Measurements from ENCODE around the gene BOD1L1.
A peak's percentile ranks its signal among the peaks of the same experiment; 100 is the strongest.

Gene BOD1L1

DNA sequence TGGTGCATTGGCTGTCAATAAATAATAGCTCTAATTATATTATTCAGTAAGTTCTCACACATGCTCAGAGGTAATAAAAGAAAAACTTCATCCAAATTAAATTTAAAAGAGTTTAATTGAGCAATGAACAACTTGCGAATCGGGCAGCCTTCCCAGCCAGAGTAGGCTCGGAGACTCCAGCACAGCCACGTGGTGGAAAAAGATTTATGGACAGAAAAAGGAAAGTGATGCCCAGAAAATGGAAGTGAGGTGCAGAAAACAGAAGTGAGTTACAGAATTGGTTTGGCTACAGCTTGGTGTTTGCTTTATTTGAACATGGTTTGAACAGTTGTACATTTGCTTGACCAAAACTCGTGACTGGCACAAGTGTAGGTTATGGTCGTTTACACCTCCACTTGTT is 13.6 kb upstream of the BOD1L1 start:
- H3K4me3 ChIP-seq (ENCODE audit: low read length), result no peak overlapping the region
- no peak for TF ChIP-seq ZNF274 (IDR thresholded peaks at IDR 0.05; ENCODE audit: low read depth, low read length)

DNA sequence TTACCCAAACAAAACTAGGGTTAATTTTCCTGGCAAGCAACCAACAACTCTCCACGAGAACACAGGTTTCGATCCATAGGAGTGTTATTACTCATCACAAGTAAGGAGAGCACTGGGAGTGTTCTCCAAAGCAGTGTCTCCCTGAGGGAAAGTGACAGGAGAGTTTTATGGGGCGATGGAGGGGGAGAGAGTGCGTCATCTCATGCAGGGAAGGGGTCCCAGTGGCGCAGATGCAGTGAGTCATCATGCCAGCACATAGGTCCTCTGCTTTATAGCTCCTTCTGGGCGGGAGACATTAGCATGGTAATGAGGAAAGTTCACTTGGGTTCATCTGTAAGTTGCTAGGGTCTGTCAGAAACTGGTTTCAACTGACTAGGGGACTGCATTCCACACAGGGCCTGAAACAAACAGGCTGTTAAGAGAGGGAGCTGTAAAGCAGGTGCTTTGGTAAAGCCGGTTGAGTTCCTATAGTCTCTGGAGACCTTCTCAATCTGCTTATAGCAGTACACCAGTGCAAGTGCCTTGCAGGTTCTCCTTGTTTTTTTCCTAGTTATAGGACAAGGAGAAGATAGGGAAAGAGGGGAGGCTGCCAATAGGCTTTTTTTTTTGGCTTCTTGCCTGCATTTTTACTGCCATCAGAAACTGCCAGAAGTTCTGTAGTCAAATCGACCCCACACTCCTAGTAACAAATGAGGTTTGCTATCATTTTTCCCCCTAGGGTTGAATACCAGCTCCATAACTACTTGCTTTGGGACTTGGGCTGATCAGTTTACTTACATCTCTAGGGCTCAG is 12.8 kb upstream of the BOD1L1 start:
- H3K4me3 ChIP-seq (ENCODE audit: low read length), result no peak overlapping the region
- TF ChIP-seq ZNF274 (IDR thresholded peaks at IDR 0.05; ENCODE audit: low read depth, low read length), result no peak

DNA sequence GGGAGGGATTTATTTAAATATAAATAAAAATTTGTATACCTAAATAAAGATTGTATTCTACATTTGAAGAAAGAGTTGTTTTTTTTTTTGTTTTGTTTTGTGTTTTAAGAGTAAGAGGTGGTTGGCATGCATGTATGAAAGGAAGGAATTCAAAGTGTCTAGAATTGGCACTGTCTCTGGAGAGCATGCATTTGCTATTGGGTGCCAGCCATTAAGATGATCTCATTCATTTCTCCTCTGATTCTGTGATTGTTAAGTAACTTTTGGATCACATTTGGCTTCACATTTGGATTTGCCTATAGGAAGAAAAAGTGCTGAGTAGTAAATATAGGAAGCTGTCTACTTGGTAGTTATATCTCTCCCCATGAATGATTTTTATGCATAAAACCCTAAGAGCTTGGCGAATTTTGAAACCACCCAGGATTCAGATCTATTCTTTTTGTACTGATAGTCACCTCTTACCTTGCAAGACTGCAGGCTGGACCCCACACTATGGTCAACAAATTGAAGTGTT is 7.8 kb upstream of the BOD1L1 start:
- TF ChIP-seq ZNF274 (IDR thresholded peaks at IDR 0.05; ENCODE audit: low read depth, low read length), result no peak
- no peak overlapping the region for H3K4me3 ChIP-seq (ENCODE audit: low read length)

DNA sequence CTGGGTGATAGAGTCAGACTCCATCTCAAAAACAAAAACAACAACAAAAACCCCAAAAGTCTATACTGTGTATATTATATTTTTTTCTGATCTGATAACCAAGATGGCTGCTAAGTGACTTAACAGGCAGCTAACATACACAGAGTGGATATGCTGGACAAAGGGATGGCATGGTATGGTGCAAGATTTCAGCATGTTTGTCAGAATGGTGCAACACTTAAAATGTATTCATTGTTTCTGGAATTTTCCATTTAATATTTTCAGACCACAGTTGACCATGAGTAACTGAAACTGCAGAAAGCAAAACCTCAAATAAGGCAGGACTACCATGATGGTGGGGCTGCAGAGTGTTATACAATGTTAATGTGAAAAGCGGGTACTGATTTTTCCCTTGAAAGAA is 6.1 kb upstream of the BOD1L1 start:
- H3K4me3 ChIP-seq (ENCODE audit: low read length), result no peak overlapping the region
- no peak for TF ChIP-seq ZNF274 (IDR thresholded peaks at IDR 0.05; ENCODE audit: low read depth, low read length)

DNA sequence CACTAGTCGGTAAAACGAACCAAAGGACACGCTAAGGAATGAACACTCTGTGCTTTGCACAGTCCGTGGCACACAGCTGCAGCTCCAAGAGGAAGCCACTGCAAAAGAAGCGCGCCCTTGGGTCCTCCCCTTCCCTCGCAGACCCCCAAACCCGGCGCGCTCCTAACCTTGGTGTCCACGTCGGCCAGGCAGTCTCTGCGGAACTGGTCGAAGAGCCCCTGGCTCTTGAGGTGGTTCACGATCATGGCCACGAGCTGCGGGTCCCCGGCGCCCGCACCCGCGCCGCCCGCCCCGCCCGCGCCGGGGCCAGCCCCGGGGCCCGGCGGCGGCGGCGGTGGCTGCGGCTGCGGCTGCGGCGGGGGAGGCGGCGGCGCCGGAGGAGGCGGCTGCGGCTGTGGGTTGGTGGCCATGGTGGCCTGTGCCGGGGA is 333 bp downstream of the BOD1L1 start:
- TF ChIP-seq ZNF274 (IDR thresholded peaks at IDR 0.05; ENCODE audit: low read depth, low read length), result no peak
- H3K4me3 ChIP-seq (ENCODE audit: low read length), result peak overlapping the region; percentile 89

DNA sequence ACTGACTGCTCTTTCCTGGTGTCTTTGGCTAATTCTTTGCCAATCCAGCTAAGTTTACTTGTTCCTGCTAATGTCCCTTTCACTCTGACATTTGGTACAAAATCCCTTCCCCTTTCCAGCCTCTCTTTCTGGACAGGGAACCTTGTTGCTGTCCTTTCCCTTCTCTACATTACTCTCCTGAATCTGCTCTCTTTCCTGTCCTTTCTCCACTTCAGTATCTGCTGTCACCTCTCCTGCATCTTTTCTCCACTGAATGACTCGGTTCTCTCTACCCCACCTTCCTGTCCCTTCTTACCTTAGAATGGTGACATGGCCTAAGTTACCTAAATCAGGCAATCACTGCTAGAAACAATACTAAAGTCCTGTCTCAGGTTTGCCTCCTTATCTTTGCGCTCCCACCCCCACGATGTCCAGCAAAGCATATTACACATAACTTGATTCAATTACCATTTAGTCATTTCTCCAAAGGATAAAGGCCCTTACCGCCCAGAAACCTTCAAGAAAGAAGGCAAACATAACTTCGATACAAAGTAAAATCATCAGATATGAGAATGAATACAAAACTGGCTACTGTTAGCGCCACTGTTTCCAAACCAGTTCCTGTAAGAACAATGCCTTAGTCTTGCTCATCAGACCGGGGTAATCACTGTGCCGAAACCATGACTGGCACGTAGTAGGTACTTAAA is 890 bp downstream of the BOD1L1 start:
- no peak for TF ChIP-seq ZNF274 (IDR thresholded peaks at IDR 0.05; ENCODE audit: low read depth, low read length)
- peak overlapping the region; percentile 89 for H3K4me3 ChIP-seq (ENCODE audit: low read length)

DNA sequence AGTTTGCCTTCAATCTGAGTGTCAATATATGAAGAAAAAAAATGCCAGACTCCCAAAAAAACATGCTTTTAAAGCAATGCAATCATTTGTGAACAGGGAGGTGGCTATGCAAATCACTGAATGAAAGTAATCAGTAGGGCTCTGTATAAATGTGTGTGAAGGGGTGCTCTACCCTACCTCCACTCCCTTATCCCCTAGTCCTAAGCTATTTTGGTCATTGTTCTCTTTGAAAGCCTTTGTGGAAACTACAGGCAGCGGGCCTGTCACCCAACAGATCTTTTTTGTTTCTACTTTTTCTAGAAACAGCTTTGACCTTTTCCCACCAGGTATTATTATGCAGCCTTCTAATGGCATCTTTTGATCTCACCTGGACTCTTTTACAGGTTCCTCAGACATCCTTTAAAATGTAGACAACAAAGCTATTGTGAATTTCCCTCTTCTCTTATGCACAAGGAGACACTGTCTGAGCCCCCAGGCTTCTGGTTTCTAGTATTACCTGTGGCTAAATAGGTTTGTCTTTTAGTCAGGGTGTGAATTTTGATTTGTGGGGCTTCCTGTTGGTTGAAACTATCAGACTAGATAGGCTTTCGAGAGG is 9.2 kb downstream of the BOD1L1 start:
- TF ChIP-seq ZNF274 (IDR thresholded peaks at IDR 0.05; ENCODE audit: low read depth, low read length), result no peak
- H3K4me3 ChIP-seq (ENCODE audit: low read length), result no peak overlapping the region

DNA sequence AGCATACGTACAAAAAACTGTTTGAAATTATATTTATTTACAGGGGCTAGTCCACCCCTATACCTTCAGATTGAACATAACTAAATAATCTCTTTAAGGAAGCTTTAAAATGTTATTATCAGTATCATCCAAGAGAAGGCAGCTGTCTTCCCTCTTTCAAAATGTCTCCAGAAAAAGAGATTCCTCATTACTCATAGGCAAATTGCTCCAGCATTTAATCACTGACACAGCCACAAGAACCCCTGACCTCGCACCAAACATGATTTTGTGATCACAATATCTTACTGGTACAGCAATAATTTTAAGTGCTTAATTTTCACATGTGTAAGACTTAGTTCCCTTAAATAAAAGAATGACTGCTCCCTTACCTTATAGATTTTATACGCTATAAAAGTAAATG is 9.7 kb downstream of the BOD1L1 start:
- no peak for TF ChIP-seq ZNF274 (IDR thresholded peaks at IDR 0.05; ENCODE audit: low read depth, low read length)
- no peak overlapping the region for H3K4me3 ChIP-seq (ENCODE audit: low read length)

DNA sequence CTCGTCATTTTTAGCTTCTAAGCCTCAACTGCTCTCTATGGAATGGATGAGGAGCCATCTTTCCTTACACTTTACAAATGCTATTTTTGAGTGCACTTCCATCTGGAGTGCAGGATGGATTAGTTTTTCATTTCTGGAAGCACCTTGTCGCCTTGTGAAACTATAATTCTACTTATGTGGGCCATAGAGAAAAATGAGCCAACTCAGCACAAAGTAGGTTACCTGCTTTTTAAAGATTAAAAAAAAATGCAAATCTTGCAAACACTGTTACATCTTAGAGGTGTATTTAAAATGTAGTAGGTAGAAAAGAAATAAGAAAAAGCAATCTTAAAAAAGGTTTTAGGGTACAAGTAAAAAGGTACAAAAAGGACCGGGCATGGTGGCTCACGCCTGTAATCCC is 10.9 kb downstream of the BOD1L1 start:
- TF ChIP-seq ZNF274 (IDR thresholded peaks at IDR 0.05; ENCODE audit: low read depth, low read length), result no peak
- no peak overlapping the region for H3K4me3 ChIP-seq (ENCODE audit: low read length)

DNA sequence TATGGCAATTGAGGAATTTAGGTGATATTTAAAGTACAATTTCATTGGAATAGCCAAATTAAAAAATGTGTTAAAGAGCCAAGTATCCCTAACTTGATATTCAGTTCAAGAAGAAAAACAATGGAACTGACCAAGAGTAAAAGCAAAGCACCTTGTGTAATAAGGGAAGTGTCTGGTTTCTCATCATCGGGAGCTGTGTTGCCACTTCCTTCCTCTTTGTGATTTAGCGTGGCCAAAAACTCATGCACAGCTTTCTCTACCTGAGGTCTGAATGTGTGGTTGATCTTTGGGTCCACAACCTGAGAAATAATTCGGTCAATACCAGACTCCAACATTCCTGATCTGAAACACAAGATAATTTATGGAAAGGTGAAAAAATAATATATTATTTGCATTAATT is 12.4 kb downstream of the BOD1L1 start:
- TF ChIP-seq ZNF274 (IDR thresholded peaks at IDR 0.05; ENCODE audit: low read depth, low read length), result no peak
- H3K4me3 ChIP-seq (ENCODE audit: low read length), result no peak overlapping the region

DNA sequence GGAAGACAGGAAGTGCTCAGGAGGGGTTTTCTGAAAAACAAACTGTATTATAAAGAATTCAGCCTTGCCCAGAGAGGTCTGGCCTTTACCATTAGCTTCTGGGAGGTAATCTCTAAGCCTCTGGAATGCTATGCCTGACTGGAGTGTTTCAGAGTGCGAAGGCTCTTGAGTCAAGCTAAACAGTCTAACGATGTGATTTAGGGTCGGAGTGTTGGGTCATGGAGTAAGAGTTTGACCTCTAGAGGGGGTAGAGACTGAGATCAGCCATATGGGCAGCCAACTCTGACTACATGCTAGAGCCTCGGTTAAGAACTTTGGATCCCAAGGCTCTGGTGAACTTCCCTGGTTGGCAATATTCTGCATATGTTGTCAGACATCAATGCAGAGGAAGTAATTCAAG is 15.0 kb downstream of the BOD1L1 start:
- H3K4me3 ChIP-seq (ENCODE audit: low read length), result no peak overlapping the region
- TF ChIP-seq ZNF274 (IDR thresholded peaks at IDR 0.05; ENCODE audit: low read depth, low read length), result no peak

DNA sequence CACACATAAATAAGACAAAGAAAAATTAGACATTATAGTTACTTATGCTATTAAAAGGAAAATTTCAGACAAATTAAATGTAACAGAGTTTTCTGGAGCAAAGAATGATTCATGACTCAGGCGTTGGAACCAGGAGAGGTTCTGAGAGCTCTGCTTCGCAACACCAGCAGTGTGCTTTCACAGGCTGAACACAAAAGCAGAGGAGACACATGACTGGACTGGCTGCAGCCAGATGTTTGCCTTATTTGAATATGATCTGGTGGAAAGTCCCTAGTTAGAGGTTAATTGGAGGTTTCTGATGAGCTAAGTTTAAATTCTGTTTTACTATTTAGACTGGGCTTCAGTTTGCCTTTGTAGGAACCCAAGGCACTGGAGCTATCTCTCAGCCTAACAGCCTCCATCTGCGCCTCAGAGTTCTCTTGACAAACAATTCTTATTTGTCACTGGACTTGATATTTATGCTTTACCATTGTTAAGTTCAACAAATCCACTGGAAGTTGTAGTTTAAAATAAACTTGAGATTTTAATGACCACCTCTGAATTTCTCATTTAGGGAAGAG is 16.2 kb downstream of the BOD1L1 start:
- H3K4me3 ChIP-seq (ENCODE audit: low read length), result no peak overlapping the region
- no peak for TF ChIP-seq ZNF274 (IDR thresholded peaks at IDR 0.05; ENCODE audit: low read depth, low read length)

DNA sequence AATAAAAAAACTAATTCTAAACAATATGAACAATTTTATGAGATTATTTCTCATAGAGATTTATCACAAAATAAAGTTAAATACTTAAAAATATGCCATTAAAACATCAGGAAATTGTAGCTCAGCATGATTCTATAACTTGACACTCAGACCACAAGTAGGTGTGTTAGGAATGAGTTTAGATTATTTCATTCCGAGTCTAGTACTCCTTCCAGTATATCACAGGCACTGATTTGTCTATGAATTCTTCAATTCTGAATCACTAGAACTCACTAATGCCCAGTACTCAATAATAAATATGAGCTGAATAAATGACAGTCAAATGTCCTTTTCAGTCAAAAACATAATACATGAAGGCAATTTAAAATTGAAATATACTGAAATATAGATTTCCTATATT is 22.2 kb downstream of the BOD1L1 start:
- no peak overlapping the region for H3K4me3 ChIP-seq (ENCODE audit: low read length)
- no peak for TF ChIP-seq ZNF274 (IDR thresholded peaks at IDR 0.05; ENCODE audit: low read depth, low read length)

DNA sequence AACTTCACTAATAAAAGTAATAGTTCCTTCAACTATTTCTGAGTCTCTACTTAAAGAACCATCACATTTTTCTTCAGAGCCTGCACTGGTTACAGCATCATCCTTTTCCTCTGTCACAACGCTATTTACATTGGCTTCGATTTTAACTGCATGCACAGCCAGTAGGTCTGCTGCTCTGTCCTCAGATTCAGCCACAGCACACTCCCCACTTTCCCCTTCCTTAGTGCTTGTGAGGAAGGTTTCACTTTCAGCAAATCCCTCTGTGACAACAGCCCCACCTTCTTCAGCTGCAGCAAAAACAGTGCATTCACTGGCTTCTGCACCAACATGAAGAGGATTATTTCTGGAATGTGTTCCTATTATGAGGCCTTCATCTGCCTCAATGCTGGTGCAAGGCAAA is 25.7 kb downstream of the BOD1L1 start:
- no peak overlapping the region for H3K4me3 ChIP-seq (ENCODE audit: low read length)
- no peak for TF ChIP-seq ZNF274 (IDR thresholded peaks at IDR 0.05; ENCODE audit: low read depth, low read length)

All from GM08714 (cell line).